Calu3 (cell line): ENCODE results near the gene MB21D2. TPM values are rescaled to one million over a fixed set of nuclear protein-coding genes. Genes with fewer than 3 reads are reported as not detected.
"Not testable (repeated sequence)": the region's sequence is repeated elsewhere in the genome, so short reads cannot be mapped to it uniquely, and the experiment has no call there.

Source experiments
- Bru-seq: library from RNA; stranded (reverse); fragments of 400-500 nt; gene quantifications from one replicate; lab custom pipeline; 2021; lab: Mats Ljungman, UMichigan
- BruChase-seq, 2 experiments: library from RNA; stranded (reverse); fragments of 400-500 nt; gene quantifications; one replicate each; lab custom pipeline; 2021; lab: Mats Ljungman, UMichigan
- BruUV-seq: library from RNA; stranded (reverse); fragments of 400-500 nt; replicated peaks from 2 replicates; lab custom pipeline; 2021; lab: Mats Ljungman, UMichigan
- CTCF ChIA-PET: fragments of 300-600 bp; sonication (Branson Sonifier 250); formaldehyde crosslinking; loops from one replicate; lab custom pipeline; 2022; ENCODE audit warnings: antibody characterized with exemption; lab: Charles Lee
- DNase-seq: peaks from one replicate; pipeline ENCODE4 v3.0.0; 2022
- H3K27ac Mint-ChIP-seq: one replicate; pipeline ENCODE4 v1.8.0; 2022; ENCODE audit warnings: mixed read lengths; ENCODE audit not compliant: unreplicated experiment
- H3K27me3 Mint-ChIP-seq: one replicate; pipeline ENCODE4 v1.8.0; 2022; ENCODE audit warnings: mixed read lengths; ENCODE audit not compliant: unreplicated experiment
- H3K36me3 Mint-ChIP-seq: one replicate; pipeline ENCODE4 v1.8.0; 2022; ENCODE audit warnings: mild to moderate bottlenecking, moderate library complexity, mixed read lengths; ENCODE audit not compliant: insufficient read depth, unreplicated experiment
- H3K4me1 Mint-ChIP-seq: one replicate; pipeline ENCODE4 v1.8.0; 2022; ENCODE audit warnings: mild to moderate bottlenecking, low read depth, mixed read lengths; ENCODE audit not compliant: unreplicated experiment
- H3K4me3 Mint-ChIP-seq: one replicate; pipeline ENCODE4 v1.8.0; 2022; ENCODE audit warnings: mild to moderate bottlenecking, low read depth, moderate library complexity, mixed read lengths; ENCODE audit not compliant: unreplicated experiment
- H3K9me3 Mint-ChIP-seq: one replicate; pipeline ENCODE4 v1.8.0; 2022; ENCODE audit warnings: low read depth, mixed read lengths; ENCODE audit not compliant: unreplicated experiment
- intact Hi-C: fragments of 100-400 bp; cut with micrococcal nuclease; formaldehyde crosslinking; loops from one replicate; pipeline ENCODE4 v1.10.0; 2022; ENCODE audit not compliant: unreplicated experiment
- long read RNA-seq: library from polyadenylated mRNA; stranded (forward); transcript quantifications from one replicate; pipeline ENCODE4 v2.0.0, GENCODE V29; 2022
- total RNA-seq: library from RNA; stranded (reverse); gene quantifications from 2 replicates; pipeline ENCODE4 v1.2.3, GENCODE V29; 2022
- TF ChIP-seq, protein P1 (sequence below): fragments of 200-600 bp; IDR thresholded peaks from one replicate; pipeline ENCODE4 v1.8.0; 2022; ENCODE audit warnings: antibody characterized with exemption; ENCODE audit not compliant: unreplicated experiment

The MB21D2 gene
- total RNA-seq (11.9 and 12.6 TPM in 2 replicates), Bru-seq, nascent RNA (percentile 89 among the genes with signal in this experiment), BruChase-seq, experiment 1, labeled RNA remaining after a 6-hour chase (percentile 86 among the genes with signal in this experiment), BruChase-seq, experiment 2, labeled RNA remaining after a 2-hour chase (percentile 85 among the genes with signal in this experiment)
- long read RNA-seq, transcript MB21D2-201 (2 exons, 3,368 nt), result major isoform, 14 of 24 reads
- long read RNA-seq, partial matches to known transcripts, result 0 of 24 reads
- long read RNA-seq, other reads (novel, unspliced or antisense), result 10 of 24 reads

DNA sequence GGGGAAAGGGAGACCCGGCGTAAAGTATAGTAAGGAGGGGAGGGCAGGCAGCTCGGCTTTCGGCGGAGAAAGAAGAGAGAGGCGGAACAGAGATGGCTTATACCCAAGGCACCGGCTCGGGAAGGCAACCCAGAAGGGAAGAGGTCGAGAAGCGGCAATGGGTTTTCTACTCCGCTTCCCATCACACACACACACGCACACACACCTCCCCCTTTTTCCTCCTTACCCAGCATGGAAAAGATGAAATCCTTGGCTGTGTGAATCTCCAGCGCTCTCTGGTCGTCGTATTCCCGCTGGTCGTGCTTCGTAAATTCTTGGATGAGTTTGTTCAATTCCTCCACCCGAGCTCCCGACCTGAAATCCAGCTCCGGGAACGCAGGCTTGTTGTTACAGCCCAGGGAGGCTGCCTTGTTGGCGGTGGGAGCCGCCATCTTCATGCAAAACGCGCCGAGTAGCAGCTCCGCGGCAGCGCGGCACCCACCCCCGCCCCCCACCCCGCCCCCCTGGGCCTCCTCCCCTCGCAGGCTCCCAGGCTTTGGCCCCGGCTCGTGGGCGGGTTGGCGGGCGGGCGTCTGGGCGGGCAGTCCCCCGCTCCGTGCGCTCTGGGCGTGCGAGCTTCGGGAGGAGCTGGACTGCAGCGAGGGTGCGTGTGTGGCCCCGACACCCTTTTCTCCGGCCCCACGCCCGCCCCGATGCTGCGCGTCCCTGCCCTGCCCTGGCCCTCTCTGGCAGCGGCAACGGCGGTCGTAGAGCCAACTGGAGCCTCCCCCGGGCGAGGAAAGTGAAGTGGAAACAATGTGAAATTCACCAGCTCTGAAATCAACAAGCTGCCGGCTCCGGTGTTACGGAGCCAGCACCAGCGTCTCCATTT is at the start of gene MB21D2:
TSS of gene MB21D2 (minus strand) at position 453 of the 871 bp plus-strand sequence. CDS start at position 437, 16 bp downstream.
- Mint-ChIP-seq H3K4me3 (peak within 1 kb of the TSS; percentile 93), H3K27ac (peak within 1 kb of the TSS; percentile 65), H3K9me3 (no peaks in the 10 kb centered on the region), H3K36me3 (peaks cover 28% of the 10 kb centered on the region), H3K4me1 (peaks cover 52% of the 10 kb centered on the region), H3K27me3 (no peaks in the 10 kb centered on the region)
- TF ChIP-seq, protein P1, sequence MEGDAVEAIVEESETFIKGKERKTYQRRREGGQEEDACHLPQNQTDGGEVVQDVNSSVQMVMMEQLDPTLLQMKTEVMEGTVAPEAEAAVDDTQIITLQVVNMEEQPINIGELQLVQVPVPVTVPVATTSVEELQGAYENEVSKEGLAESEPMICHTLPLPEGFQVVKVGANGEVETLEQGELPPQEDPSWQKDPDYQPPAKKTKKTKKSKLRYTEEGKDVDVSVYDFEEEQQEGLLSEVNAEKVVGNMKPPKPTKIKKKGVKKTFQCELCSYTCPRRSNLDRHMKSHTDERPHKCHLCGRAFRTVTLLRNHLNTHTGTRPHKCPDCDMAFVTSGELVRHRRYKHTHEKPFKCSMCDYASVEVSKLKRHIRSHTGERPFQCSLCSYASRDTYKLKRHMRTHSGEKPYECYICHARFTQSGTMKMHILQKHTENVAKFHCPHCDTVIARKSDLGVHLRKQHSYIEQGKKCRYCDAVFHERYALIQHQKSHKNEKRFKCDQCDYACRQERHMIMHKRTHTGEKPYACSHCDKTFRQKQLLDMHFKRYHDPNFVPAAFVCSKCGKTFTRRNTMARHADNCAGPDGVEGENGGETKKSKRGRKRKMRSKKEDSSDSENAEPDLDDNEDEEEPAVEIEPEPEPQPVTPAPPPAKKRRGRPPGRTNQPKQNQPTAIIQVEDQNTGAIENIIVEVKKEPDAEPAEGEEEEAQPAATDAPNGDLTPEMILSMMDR, result no peak
- peak; percentile 87 for DNase-seq
- CTCF ChIA-PET, result interaction anchor here (0.6 to 4.9 kb wide), 16 partner anchors 10 to 123 kb away, joined by 3 to 35 read pairs (median 7); no protein-coding TSS in a partner anchor
- intact Hi-C loops, result loop anchor here (1.0 to 10.0 kb wide), 5 partner anchors 29 to 637 kb away; partner anchors contain the start of gene ATP13A4
- TSS peak; percentile 73 for BruUV-seq

GRCh38 chr3:192964959-192965719 is 47.5 kb upstream of the MB21D2 start:
- H3K27ac Mint-ChIP-seq, H3K36me3 Mint-ChIP-seq, H3K4me3 Mint-ChIP-seq, CTCF ChIA-PET, H3K9me3 Mint-ChIP-seq, H3K27me3 Mint-ChIP-seq, H3K4me1 Mint-ChIP-seq, BruUV-seq, intact Hi-C loops, DNase-seq: not testable (repeated sequence)

DNA sequence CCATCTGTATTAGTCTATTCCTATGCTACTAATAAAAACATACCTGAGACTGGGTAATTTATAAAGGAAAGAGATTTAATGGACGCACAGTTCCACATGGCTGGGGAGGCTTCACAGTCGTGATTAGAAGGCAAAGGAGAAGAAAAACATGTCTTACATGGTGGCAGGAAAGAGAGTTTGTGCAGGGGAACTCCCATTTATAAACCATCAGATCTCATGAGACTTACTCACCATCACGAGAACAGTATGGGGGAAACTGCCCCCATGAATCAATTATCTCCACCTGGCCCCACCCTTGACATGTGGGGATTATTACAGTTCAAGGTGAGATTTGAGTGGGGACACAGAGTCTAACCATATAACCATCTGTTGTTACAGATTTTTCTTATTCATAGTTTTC is 42.1 kb upstream of the MB21D2 start:
- intact Hi-C loops, result no loop called here
- Mint-ChIP-seq H3K9me3 (no peaks in the 10 kb centered on the region), H3K27me3 (no peaks in the 10 kb centered on the region), H3K36me3 (no peaks in the 10 kb centered on the region), H3K4me1 (peaks cover 33% of the 10 kb centered on the region), H3K27ac (no peak overlapping the region), H3K4me3 (no peak overlapping the region)
- CTCF ChIA-PET, result no interaction called here
- TF ChIP-seq, protein P1, result no peak
- BruUV-seq, result no TSS peak
- DNase-seq, result no peak

- Mint-ChIP-seq H3K36me3 (no peaks in the 10 kb centered on the region), H3K9me3 (no peaks in the 10 kb centered on the region), H3K4me3 (no peak overlapping the region), H3K27me3 (no peaks in the 10 kb centered on the region), H3K27ac (peak overlapping the region; percentile 65), H3K4me1 (peaks cover 33% of the 10 kb centered on the region)
- BruUV-seq, result no TSS peak
- DNase-seq, result no peak
- TF ChIP-seq, protein P1, result no peak
- CTCF ChIA-PET, result interaction anchor here (1.2 to 2.0 kb wide), 2 partner anchors 11 to 35 kb away, joined by 6 read pairs; no protein-coding TSS in a partner anchor
- intact Hi-C loops, result no loop called here
These were observed 40.7 kb upstream of the MB21D2 start for GRCh38 chr3:192958219-192958872.
